Embryonic facial prominence (tissue), 1 donor: ENCODE results near the gene C3.
"Not testable (repeated sequence)": the region's sequence is repeated elsewhere in the genome, so short reads cannot be mapped to it uniquely, and the experiment has no call there.

ENCODE experiments used
- DNase-seq: peaks from one replicate; pipeline ENCODE4 v3.0.0-alpha.2; 2016; ENCODE audit errors: extremely low spot score

C3 gene

DNA sequence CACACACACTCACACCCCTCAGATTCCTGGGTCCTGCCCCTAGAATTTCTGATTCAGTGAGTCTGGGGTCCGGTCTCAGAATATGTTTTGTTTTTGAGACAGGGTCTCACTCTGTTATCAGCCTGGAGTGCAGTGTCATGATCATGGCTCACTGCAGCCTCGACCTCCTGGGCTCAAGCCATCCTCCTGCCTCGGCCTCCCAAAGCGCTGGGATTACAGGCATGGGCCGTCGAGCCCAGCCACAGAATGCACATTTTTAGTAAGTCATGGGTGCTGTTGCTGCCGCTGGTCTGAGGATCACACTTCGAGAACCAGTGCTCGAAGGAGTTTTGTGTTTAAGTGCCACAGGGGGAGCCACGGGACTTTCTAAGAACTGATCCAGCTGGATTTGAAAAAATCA, 28.4 kb downstream of the C3 start:
- no peak for DNase-seq

- DNase-seq: no peak
These were observed 29.1 kb downstream of the C3 start for GRCh38 chr19:6691342-6691741.

GRCh38 chr19:6690160-6690885, 30.1 kb downstream of the C3 start:
- DNase-seq: no peak

GRCh38 chr19:6687114-6687513, 33.3 kb downstream of the C3 start:
- DNase-seq: no peak

- DNase-seq: no peak
These were observed 33.8 kb downstream of the C3 start for GRCh38 chr19:6686628-6686975.

- DNase-seq: no peak
These were observed 34.4 kb downstream of the C3 start for GRCh38 chr19:6685962-6686627.

DNA sequence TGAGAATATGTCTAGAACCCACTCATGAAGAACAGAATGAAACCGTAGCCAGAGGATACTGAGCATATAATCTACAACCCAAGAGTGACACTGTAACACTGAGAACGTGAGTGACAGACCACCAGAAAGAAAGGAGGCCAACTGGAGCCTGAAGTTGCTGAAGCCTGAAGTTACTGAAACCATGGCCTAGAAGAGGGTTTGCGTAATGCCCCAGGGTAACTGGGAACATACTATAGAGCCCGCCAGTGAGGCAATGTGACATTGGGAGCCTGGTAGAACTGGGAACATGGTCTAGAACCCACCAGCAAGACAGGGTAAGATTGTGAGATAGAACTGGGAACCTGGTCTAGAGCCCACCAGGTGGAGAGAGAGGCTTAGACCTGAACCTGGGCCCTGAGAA, 35.0 kb downstream of the C3 start:
- DNase-seq: no peak

GRCh38 chr19:6683971-6684370, 36.5 kb downstream of the C3 start:
- no peak for DNase-seq

DNA sequence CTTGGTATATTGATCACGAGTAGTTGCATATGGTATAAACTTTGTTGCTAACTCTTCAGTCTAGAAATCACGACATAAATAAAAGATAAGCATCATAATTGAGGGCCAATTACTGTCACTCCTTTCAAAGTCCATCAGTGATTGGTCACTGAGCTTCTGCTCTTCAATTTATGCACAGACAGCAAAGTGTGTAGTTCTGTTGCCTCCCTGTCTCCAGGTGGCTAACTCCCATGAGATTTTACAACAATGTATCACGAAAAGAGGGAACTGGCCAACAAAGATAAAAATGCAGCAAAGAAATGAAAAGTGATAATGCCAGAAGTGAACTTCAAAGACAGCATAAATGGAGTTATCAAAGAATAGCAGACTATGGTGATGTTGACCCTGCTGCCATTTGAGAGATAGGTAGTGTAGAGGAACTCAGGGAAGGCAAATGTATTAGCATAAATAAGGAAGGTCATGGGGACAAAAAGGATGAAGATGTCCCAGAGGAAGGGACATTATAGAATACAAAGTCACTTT, 37.8 kb downstream of the C3 start:
- no peak for DNase-seq

GRCh38 chr19:6680141-6680540, 40.3 kb downstream of the C3 start:
- no peak for DNase-seq

DNA sequence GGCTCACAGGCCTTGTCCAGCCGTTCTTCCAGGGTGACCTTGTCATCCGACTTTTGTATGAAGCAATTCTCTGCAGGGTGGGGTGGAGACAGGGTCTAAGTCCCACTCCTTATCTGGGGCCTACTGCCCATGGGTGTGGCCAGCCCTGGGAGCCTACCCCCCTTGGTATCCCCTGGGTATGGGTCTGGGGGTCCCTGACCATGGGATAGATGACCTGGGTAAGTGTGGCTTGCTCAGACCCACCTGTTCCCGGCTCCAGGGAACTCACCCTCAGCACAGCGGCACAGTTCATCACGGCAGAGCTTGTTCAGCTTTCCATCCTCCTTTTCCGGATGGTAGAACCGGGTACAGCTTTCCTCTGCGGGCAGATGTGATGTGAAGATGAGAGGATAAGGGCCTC, 41.3 kb downstream of the C3 start:
- no peak for DNase-seq

GRCh38 chr19:6678690-6679109, 41.8 kb downstream of the C3 start:
- DNase-seq: no peak

DNA sequence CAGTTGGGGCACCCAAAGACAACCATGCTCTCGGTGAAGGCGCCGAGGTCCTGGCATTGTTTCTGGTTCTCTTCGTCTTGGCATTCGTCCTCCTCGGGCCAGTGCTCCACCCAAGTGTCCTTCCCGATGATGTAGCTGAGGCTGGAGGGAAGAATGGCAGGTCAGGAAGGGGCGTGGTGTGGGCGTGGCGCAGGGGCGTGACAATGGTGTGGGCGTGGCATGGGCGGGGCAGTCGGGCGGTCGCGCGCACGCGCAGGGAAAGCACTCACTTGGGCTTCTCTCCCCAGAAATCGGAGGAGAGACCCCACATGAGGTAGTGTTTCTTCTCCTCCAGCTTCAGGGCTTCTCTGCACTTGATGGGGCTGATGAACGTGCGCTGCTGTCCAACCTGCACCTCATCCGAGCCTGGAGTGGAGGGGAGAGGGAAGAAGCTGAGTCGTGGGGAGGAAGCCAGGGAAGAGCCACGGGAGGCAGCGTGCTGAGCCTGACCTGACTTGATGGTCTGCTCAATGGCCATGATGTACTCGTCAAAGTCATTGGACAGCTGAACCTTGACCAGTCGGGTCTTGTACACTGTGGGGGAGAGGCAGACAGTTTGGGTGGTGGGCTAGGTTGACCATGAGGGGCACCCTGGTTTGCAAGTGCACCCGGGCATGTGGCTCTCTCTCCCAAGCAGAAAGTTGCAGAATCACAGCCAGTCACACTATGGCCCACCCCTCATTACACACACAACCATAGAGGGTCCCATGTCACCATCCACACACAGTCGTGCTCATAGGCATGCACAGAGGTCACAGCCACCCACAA, 42.4 kb downstream of the C3 start:
- DNase-seq: no peak

GRCh38 chr19:6677495-6677882, 43.0 kb downstream of the C3 start:
- DNase-seq: no peak

DNA sequence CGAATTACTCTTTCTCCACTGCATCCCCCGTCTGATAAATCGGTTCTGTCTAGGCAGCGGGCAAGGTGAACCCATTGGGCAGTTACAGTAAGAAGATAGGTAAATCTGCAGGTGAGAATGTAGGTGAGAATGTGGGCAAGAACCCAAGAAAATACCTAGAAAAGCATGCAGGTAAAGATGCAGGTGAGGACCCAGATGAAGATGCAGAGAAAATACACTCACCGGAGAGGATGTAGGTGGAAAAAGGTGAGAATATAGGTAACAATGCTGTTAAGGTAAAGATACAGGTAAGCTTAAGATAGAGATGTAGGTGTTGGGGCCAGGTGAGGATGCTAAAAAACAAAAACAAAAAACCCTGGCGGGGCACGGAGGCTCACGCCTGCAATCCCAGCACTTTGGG, 44.2 kb downstream of the C3 start:
- DNase-seq: no peak

- no peak for DNase-seq
These were observed 45.6 kb downstream of the C3 start for GRCh38 chr19:6674868-6675305.

DNA sequence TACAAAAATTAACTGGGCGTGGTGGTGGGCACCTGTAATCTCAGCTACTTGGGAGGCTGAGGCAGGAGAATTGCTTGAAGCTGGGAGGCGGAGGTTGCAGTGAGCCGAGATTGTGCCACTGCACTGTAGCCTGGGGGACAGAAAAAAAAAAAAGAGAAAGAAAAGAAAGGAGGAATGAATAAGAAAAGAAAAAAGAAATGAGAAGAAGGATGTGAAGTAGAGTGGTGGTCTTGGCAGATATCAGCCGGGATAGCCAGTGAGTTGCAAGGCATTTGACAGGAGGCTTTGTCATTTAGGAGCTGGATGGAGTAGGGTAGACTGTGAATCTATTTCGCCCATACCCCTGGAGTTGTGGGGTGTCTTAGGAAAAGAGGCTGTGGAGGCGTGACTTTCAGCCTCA, 46.0 kb downstream of the C3 start:
- not testable (repeated sequence) for DNase-seq

DNA sequence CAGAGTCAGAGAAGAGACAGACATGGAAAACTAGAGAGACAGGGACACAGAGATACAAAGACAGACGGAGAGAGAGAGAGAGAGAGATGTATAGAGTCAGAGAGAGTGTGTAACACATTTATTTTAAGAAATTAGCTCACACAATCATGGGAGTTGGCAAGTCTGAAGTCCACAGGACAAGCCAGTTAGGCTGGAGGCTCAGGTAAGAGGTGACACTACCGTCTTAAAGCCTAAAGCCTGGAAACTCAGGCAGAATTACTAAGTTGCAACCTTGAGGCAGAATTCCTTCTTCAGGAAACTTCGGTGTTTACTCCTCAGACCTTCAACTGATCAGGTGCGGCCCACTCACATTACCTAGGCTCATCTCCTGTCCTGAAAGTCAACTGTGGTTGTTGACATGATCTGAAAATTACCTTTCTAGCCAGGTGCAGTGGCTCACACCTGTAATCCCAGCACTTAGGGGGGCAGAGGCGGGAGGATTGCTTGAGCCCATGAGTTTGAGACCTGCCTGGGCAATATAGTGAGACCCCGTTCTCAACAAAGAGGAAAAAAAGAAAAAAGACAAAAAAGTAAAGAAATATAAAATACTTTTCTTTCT, 47.7 kb downstream of the C3 start:
- DNase-seq: no peak

DNA sequence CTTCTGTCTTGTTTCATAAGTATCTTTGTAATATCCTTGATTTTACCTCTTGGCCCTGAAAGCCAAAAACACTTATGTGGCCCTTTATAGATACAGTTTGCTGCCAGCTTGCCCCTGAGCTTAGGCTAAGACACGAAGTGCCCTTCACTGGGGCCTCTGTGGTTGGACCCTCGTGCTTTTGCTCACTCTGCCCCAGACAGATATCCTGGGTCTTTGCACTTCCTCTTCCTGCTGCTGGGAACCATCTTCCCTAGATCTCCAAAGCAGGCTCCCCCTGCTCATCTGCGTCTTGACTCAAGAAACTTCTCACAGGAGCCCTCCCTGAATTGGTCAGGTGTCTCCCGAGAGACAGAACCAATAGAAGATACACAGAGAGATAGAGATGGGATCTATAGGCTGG, 48.5 kb downstream of the C3 start:
- no peak for DNase-seq

GRCh38 chr19:6668691-6669090, 51.8 kb downstream of the C3 start:
- DNase-seq: no peak

DNA sequence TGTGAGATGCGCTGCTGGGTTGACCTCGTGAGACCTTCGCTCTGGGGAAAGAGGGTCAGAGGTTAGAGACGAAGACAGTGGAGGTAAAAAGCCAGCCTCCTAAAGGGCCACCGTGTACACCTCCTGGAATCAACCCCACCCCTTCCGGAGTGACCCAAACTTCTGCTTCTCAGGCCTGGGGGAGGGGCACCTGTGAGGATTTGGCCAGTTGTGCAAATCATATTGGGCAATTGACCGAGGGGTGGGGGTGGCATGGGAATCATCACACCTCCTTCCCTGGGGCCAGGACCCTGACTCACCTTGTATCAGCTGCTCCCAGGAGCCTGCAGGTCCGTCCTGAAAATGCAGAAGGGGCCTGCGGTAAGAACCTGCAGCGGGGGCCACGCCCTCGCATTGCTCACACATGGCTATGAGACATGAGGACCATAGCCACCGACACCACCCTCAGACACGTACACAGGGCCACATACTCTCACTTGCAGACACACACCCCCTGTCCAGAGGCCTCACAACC, 53.3 kb downstream of the C3 start:
- DNase-seq: no peak

GRCh38 chr19:6664916-6665315, 55.5 kb downstream of the C3 start:
- DNase-seq: no peak
